ENCODE measurements around the gene ARFRP1. TPM values are rescaled to one million over a fixed set of nuclear protein-coding genes. Genes with fewer than 3 reads are reported as not detected.

The ARFRP1 gene
- total and polyA plus RNA-seq, 2 experiments from 2014 or later: 16.7 to 24.6 TPM

DNA sequence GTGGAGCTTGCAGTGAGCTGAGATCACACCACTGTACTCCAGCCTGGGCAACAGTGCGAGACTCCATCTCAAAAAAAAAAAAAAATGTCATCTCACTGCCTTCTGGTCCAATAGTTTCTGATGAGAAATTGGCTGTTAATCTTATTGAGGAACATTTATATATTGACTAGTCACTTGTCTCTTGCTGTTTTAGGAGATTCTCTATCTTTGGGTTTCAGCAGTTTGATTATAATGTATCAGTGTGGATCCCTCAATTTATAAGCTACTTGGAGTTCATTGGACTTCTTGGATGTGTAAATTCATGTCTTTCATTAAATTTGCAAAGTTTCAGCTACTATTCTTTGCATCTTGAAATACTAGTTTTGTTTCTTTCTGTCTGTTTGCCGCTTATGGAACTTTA is 11.2 kb upstream of the ARFRP1 start:
- Histone ChIP-seq H3K4me1 (ENCODE audit: insufficient read depth) (no peaks in the 10 kb centered on the region), H3K9me2 (ENCODE audit: insufficient read depth) (no peaks in the 10 kb centered on the region), H3K27ac (ENCODE audit: low read depth) (no peak overlapping the region), H3K4me3 (no peak overlapping the region), H3K27me3 (ENCODE audit: insufficient read depth) (no peaks in the 10 kb centered on the region), H3K4me2 (no peak overlapping the region), H3F3A (replicated peaks; ENCODE audit: low read depth) (0 out of 2 replicates have a peak, but pooled peaks cover 6% of the 10 kb centered on the region), H2AFZ (no peak overlapping the region), H3K36me3 (ENCODE audit: insufficient read depth) (peaks cover 11% of the 10 kb centered on the region; the same call in 1 of the 2 replicates), H4K20me1 (replicated peaks; ENCODE audit: insufficient read depth) (peaks cover 22% of the 10 kb centered on the region), H3K79me2 (replicated peaks; ENCODE audit: insufficient read depth) (peaks cover 68% of the 10 kb centered on the region)
- H3K36me3 Mint-ChIP-seq (ENCODE audit: low read depth): peaks cover 42% of the 10 kb centered on the region
- H3K27ac Mint-ChIP-seq: no peak overlapping the region
- ATAC-seq (no peak), DNase-seq (ENCODE audit: low spot score) (no peak)
- H3K4me1 Mint-ChIP-seq: no peaks in the 10 kb centered on the region
- TF ChIP-seq ZNF114 (CRISPR knock-in tag; IDR thresholded peaks at IDR 0.05) (no peak), ZNF331 (CRISPR knock-in tag; IDR thresholded peaks at IDR 0.05; ENCODE audit: low read depth) (no peak), CREB1 (CRISPR knock-in tag; IDR thresholded peaks at IDR 0.05; ENCODE audit: low read depth) (no peak), EZH2 (IDR thresholded peaks at IDR 0.05; ENCODE audit: low read depth, unreplicated experiment) (no peak), JUNB (IDR thresholded peaks at IDR 0.05; ENCODE audit: unreplicated experiment) (no peak), NANOG (IDR thresholded peaks at IDR 0.05; ENCODE audit: borderline replicate concordance) (no peak), EZH2phosphoT487 (IDR thresholded peaks at IDR 0.05; ENCODE audit: unreplicated experiment) (no peak)
- TF ChIP-seq, protein P1, sequence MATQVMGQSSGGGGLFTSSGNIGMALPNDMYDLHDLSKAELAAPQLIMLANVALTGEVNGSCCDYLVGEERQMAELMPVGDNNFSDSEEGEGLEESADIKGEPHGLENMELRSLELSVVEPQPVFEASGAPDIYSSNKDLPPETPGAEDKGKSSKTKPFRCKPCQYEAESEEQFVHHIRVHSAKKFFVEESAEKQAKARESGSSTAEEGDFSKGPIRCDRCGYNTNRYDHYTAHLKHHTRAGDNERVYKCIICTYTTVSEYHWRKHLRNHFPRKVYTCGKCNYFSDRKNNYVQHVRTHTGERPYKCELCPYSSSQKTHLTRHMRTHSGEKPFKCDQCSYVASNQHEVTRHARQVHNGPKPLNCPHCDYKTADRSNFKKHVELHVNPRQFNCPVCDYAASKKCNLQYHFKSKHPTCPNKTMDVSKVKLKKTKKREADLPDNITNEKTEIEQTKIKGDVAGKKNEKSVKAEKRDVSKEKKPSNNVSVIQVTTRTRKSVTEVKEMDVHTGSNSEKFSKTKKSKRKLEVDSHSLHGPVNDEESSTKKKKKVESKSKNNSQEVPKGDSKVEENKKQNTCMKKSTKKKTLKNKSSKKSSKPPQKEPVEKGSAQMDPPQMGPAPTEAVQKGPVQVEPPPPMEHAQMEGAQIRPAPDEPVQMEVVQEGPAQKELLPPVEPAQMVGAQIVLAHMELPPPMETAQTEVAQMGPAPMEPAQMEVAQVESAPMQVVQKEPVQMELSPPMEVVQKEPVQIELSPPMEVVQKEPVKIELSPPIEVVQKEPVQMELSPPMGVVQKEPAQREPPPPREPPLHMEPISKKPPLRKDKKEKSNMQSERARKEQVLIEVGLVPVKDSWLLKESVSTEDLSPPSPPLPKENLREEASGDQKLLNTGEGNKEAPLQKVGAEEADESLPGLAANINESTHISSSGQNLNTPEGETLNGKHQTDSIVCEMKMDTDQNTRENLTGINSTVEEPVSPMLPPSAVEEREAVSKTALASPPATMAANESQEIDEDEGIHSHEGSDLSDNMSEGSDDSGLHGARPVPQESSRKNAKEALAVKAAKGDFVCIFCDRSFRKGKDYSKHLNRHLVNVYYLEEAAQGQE (IDR thresholded peaks at IDR 0.05; ENCODE audit: unreplicated experiment): no peak
- TF ChIP-seq, protein P2, sequence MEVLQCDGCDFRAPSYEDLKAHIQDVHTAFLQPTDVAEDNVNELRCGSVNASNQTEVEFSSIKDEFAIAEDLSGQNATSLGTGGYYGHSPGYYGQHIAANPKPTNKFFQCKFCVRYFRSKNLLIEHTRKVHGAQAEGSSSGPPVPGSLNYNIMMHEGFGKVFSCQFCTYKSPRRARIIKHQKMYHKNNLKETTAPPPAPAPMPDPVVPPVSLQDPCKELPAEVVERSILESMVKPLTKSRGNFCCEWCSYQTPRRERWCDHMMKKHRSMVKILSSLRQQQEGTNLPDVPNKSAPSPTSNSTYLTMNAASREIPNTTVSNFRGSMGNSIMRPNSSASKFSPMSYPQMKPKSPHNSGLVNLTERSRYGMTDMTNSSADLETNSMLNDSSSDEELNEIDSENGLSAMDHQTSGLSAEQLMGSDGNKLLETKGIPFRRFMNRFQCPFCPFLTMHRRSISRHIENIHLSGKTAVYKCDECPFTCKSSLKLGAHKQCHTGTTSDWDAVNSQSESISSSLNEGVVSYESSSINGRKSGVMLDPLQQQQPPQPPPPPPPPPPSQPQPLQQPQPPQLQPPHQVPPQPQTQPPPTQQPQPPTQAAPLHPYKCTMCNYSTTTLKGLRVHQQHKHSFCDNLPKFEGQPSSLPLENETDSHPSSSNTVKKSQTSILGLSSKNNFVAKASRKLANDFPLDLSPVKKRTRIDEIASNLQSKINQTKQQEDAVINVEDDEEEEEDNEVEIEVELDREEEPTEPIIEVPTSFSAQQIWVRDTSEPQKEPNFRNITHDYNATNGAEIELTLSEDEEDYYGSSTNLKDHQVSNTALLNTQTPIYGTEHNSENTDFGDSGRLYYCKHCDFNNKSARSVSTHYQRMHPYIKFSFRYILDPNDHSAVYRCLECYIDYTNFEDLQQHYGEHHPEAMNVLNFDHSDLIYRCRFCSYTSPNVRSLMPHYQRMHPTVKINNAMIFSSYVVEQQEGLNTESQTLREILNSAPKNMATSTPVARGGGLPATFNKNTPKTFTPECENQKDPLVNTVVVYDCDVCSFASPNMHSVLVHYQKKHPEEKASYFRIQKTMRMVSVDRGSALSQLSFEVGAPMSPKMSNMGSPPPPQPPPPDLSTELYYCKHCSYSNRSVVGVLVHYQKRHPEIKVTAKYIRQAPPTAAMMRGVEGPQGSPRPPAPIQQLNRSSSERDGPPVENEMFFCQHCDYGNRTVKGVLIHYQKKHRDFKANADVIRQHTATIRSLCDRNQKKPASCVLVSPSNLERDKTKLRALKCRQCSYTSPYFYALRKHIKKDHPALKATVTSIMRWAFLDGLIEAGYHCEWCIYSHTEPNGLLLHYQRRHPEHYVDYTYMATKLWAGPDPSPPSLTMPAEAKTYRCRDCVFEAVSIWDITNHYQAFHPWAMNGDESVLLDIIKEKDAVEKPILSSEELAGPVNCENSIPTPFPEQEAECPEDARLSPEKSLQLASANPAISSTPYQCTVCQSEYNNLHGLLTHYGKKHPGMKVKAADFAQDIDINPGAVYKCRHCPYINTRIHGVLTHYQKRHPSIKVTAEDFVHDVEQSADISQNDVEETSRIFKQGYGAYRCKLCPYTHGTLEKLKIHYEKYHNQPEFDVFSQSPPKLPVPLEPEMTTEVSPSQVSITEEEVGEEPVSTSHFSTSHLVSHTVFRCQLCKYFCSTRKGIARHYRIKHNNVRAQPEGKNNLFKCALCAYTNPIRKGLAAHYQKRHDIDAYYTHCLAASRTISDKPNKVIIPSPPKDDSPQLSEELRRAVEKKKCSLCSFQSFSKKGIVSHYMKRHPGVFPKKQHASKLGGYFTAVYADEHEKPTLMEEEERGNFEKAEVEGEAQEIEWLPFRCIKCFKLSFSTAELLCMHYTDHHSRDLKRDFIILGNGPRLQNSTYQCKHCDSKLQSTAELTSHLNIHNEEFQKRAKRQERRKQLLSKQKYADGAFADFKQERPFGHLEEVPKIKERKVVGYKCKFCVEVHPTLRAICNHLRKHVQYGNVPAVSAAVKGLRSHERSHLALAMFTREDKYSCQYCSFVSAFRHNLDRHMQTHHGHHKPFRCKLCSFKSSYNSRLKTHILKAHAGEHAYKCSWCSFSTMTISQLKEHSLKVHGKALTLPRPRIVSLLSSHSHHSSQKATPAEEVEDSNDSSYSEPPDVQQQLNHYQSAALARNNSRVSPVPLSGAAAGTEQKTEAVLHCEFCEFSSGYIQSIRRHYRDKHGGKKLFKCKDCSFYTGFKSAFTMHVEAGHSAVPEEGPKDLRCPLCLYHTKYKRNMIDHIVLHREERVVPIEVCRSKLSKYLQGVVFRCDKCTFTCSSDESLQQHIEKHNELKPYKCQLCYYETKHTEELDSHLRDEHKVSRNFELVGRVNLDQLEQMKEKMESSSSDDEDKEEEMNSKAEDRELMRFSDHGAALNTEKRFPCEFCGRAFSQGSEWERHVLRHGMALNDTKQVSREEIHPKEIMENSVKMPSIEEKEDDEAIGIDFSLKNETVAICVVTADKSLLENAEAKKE (CRISPR knock-in tag; IDR thresholded peaks at IDR 0.05): no peak
- TF ChIP-seq, protein P3, sequence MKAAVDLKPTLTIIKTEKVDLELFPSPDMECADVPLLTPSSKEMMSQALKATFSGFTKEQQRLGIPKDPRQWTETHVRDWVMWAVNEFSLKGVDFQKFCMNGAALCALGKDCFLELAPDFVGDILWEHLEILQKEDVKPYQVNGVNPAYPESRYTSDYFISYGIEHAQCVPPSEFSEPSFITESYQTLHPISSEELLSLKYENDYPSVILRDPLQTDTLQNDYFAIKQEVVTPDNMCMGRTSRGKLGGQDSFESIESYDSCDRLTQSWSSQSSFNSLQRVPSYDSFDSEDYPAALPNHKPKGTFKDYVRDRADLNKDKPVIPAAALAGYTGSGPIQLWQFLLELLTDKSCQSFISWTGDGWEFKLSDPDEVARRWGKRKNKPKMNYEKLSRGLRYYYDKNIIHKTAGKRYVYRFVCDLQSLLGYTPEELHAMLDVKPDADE (IDR thresholded peaks at IDR 0.05): no peak
- H3K27me3 Mint-ChIP-seq (ENCODE audit: insufficient read depth, low read depth, poor library complexity): peaks cover 4% of the 10 kb centered on the region
- no peak overlapping the region for H3K4me3 Mint-ChIP-seq
- H3K9me3 Mint-ChIP-seq: no peaks in the 10 kb centered on the region; the same call in 2 of the 3 replicates
